Measurements from ENCODE around the gene ANKRD35.

The ANKRD35 gene

DNA sequence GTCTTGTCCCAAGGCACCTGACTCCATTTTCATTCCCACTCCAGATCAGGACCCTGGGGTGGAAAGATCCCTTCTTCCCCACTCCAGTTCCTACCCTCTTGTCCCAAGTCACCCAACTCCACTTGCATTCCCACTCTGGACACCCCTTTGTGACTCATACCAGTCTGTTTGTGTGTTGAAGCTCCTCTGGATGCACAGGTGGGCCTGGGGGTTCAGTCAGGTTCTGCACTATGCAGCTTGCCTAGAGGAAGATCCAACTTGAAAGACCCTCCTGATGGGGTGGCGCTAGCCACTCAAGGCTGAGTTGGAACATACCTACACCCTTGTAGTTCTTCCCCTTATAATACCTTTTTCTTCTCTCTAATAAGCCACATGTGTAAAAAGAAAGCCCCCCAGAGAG is 9.8 kb upstream of the ANKRD35 start:
- no peak for DNase-seq

DNA sequence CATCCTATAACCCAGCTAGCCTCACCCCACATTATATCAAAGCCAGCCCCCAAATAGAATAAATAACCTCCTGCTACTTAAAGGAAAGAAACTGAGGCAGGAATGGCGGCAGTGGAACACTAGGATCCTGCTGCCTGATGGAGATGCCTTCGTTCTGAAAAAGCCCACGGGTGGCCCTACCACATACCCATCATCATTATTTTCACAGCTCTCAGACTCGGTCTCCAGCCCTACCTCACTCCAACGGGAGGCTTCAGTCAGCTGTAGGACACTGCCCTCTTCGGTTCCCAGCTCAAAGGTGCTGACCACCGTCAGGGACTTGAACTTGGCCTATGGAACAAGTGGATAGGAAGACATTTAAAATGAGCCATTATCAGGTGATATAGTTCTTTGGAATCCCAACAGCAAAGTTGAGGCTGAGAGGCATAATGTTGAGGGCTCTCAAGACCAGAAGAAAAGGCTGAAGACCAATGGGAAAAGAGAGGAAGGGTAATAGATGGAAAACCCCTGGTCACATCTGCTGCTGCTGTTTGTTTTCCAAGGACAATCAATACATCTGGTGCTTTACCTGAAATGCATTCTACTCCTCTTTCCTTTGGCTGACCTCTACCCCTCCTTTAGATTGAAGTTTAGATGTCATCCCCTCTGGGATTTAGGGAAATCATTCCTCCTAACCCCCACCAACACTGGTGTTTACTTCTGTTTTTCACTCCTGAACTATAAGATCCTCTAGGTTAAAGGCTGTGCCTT is 7.8 kb upstream of the ANKRD35 start:
- no peak for DNase-seq

DNA sequence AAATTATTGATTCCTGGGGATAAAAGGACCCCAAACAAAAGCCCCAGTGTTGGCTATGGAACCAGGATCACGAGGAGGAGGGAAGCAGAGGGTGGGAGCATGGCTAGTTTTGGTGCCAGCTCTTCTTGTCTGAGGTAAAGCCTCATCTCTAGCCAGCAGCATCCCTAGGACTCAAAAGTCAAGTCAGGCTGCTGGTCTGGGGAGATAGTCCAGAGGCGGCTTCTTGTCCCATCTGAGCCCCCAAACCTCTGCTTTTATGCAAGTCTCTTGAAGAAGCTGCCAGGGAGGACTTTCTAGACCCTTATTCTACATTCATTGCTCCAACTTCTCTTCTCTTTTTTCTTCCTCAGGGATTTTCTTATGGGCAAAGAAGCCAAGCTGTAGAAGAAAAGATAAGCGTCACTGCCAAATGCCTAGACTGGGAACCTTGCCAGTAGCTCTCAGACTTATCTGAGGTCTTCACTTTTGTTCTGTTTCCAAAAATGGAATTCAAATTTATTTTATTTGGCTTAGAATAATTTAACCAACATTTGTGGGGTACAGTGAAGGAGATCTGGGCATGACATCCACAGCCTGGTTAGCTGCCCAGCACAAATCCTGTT is 6.9 kb upstream of the ANKRD35 start:
- DNase-seq: peak; percentile 45

DNA sequence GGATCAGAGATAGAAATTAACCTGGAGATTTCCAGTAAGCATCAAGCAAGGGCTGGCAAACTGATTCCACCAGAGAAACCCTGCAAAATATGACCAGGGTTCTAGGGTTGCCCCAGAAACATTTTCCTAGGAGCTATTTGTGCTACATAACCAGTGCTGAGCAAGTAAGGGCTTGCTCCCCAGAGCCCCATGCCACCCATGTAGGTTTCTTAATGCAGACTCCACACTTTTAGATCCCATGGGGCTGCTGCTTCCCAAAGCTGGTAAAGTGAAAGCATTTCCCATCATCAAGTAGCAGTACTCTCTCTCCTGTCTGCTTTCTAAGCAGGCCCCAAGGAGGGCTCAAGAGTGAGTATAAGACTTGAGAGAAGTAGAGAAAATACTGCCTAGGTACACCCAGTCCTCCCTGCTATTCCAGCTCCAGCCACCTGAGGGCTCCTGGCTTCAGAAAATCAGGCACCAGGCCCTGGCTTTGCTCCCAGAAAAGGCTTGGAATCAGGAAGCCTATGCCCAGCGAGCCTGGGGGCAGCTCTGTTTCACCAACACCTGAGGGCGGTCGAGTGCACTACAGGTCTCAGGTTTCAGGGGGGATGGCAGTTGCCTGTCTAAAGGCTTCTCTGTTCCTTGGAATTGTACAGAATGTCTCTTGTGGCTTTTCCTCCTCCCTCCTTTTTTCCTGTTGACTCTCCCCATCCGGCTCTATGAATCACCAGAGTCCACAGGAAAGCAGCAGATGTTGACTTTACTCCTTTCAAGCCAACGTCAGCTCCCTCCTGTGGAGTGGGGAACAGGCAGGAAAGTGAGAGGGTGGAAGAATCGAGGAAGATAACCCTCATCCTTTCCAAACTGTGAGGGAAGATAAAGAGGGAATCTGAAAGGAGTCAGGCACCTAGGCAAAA is 6.2 kb upstream of the ANKRD35 start:
- DNase-seq: peak; percentile 97

DNA sequence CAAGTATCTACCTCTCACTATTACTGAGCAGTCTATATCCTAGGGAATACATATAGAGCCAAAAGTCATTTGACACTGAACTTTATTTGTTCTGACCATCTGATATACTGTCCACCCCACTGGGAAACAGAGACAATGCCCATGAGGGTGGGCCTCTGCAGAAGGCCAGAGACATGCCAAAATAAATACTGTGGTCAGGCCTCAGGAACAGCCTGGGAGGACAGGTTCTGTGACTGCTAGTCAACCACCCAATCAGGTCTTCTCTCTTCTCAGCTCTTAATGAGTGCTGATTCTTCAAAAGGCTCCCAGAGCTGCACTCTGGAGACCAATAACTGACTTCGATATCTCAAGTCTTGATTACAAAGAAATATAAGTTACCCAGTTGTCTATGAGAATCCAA is 5.5 kb upstream of the ANKRD35 start:
- DNase-seq: no peak

DNA sequence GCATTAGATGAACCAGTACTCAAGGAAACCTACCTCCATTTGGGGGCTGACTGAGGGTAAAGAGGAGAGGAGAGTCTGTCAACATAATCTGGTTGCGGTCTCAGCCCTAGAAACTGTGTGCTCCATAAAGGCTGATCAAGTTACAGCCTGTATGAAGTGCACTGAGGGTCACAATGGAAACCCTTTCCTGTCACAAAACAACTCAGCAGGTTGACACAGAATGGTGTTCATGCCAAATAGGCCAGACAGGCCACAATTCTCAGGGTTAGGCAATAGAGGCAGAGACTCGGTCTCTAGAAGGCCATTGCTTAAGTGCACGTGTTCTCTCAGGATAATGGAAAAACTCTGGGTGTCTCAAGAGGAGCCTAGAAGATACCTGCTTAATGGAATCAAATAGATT is 4.1 kb upstream of the ANKRD35 start:
- DNase-seq: no peak

DNA sequence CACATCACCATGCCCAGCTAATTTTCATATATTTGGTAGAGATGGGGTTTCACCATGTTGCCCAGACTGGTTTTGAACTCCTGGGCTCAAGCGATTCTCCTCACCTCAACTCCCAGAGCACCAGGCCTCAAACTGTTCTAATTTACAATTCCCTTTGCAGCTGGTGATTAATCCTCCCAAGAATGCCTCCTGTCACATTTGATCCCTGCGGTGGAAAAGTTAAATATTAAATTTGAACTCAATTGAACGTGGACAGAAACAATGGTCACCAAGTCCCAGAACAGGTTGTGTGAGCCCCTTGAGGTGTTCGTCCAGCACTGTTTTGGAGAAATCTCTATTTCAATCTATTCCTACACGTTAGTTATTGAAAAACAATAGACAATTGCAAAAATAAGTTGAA is 2.0 kb upstream of the ANKRD35 start:
- DNase-seq: no peak

DNA sequence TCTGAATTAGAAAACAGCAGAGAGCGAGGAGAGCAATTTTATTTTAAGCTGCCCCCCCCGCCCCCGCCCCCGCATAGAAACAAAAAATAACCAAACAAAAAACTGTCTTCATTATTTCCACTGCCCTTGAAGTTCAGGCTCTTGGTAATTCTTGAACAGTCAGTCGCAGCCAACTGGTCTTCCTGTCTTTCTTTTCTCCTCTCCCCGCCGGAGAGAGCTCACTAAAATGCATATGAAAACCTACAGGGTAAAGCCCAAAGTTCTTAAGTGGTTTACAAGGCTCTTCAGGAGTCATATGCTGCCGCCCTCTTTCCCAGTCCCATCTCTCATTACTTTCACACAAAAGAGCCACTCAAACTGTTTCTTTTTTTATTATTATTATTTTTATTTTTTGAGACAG is 1.1 kb upstream of the ANKRD35 start:
- no peak for DNase-seq

DNA sequence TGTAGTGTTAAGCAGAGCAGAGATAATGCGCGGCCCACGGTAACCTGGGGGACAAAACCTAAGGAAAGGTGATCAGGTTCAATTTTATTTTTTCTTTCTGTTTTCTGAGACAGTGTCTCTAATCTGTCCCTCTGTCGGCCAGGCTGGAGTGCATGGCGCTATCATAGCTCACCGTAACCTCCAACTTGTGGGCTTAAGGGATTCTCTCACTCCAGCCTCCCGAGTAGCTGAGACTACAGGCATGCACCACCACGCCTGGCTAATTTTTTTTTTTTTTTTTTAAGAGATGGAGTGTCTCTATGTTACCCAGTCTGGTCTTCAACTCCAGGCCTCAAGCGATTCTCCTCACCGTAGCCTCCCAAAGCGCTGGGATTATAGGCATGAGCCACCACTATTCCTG is 724 bp upstream of the ANKRD35 start:
- DNase-seq: no peak

DNA sequence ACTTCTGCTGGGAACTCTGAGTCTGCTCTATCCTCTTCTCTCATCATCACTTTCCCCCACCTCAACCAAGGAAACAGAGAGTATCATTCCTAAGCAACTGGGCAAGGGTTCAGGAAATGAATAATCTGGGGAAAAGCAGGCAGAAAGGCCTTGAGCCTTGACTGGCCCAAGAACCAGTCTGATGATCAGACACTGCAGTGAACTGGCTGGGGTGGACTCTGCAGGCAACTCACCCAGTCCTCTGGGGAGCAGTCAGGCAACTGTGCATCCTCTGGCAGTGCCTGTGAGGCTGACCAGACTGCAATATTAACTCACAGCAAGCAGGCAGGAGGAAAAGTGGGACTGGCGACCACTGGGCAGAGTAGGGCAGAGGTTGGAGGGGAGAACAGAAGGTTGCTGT is 991 bp downstream of the ANKRD35 start:
- no peak for DNase-seq

DNA sequence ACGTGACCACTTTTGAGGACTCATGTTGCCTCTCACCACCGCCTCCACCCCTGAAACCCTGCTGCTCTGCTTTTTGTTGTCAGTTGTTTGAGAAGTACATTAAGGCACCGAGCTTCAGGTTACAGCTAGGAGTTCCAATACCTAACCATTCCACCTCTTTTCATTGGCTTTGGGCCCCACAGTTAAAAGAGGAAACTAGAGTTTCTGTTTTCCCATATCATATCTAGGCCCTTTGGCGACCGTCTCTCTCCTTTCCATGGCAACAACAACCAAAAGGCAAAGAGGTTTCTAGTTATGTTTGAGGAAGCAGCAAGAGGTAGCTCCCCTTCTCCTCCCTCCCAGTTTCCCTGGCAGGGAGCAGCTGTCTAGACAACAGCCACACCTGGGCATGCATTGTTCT is 5.9 kb downstream of the ANKRD35 start:
- DNase-seq: no peak

DNA sequence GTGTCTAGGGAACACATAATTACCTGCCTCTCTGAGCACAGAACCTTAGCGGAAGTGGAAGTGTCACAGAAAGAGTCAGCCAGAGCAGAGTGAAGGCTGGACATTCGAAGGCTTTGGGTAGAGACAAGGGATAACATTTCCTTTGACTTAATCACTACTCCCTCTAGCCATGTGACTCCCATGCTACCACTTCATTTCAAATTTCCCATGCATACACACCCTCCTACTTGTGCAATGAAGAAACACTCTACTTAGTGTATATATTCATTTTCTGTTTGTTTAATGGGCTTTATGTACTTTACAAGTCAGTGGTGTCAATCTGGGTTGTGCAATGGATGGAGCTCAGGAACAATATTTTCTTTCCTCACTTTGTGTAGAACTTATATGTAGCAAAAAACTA is 6.9 kb downstream of the ANKRD35 start:
- DNase-seq: no peak

DNA sequence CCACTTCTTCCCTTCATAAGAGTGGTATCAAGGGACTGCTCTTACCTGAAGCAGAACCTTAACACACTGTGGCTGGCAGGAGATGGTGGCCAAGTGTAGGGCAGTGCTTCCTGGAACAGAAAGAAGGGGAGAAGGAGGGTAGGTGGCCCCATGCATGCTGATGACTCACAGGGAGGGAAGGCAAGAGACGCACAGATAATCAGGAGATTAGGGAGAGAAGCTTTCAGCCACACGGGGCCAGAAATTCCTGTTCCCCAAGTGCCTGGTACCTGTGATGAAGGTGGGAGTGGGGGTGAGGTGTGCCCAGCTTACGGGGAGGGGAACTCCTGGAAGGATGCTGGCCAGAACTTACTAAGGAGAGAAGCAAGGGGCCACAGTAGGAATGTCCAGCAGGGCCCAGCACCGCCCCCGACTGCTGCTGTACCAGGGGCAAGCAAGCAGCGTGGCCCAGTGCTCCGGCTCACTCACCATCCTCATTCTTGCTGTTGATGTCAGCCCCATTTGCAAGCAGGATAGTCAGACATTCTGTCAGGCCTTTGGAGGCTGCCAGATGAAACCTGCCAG is 7.7 kb downstream of the ANKRD35 start:
- DNase-seq: no peak

DNA sequence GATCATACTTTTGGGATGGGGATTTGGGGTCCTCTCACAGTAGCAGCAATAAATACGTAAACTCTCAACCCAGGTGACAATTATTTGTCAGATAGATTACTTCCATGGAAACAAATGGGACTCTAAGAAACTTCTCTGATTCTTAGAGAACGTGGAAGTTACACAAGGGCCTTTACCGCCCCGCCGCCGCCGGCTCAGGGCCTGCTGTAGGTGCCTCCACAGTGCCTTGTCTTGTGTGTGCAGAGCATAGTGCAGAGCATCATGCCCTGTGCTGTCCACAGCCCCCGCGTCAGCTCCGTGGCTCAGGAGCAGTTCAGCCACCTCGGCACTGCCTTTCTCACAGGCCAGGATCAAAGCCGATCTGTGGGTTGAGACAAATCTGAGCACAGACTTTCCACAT is 11.0 kb downstream of the ANKRD35 start:
- no peak for DNase-seq

DNA sequence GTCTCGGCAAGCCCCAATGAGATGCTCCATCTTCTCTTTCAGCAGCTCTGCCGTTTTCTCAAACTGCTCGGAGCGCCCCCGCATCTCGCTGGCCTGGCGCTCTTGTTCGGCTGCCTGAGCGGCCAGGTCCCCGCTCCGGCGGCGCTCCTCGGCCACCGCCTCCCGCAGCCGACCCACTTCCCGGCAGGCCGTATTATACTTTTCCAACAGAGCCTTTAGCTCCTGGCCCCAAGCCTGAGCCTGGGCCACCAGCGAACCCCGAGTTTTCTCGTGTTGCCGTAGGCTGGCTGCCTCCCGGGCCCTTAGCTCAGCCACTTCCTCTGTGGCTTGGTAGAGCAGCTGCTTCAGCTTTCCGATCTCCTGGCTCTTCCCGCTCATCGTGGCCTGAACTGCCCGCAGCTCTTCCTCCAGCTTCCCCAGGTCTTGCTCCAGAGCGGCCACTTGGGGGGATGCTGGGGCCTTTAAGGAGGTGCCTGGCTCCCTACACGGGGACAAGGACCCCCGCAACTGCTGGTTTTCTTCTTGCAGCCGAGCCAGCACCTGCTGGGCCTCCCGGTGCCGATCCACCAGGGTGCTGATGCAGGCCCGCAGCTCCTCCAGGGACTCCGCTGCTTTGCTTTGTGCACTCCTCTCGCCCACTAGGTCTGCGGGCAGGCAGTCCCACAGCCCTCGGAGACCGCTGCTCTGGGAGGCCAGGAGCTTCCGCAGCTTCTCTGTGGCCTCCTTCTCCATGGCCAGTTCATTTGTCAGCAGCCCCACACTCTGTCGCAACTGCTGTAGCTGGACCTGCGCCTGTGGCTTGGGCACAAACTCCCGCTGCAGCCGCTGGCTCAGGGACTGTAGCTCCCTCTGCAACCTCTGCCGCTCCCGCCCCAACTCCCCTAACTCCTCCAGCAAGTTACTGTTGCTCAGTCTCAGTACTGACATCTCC is 13.4 kb downstream of the ANKRD35 start:
- DNase-seq: no peak

DNA sequence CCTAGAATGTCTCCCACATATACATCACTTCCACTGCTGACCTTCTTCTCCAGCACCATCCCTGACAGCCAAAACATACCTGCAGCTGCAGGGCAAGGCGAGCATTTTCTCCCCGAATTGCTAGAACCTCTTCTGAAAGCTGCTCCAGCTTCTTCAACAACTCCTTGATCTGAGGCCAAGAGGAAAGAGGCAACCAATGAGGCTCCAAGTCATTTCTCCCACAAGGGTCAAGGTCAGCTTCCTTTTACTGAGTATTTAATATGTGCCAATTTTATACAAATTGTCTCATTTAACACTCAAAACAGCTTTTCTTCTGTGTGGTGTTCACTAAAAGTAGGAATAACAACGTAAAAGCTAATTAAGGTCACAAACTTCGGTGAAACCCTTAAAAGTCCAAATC is 17.4 kb downstream of the ANKRD35 start:
- DNase-seq: no peak

DNA sequence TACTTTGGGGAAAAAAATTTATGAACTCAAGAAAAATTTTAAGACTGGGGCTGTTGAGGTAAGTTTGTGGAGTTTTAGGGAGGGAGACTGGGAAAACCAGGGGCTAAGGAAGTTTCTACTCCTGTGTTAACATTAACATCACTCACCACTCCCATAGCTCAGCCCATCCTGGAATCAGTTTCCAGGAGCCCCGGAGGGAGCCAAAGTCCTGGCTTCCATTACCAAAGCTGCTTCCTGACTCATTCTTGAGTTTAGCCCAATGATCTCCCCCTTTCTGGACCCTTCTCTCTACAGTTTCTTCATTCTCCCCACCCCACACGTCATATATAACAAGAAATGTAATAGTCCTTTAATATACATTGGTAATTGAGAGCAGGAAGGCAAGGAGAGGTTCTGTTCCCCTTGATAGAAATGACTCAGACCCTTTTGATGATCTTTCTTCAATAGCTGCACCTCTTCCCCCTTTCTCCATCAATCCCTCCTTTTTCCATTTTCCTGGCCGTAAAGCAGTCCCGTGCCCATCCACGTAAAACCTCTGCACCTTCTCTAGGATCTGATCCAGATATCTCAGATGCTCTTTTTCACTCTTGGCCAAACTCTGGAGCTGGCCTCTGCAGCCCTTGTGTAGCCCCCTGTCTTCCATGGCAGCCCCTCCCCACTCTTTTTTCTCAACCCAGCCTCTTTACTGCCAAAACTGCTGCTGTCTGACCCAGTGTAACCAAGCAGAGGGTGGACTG is 22.2 kb downstream of the ANKRD35 start:
- no peak for DNase-seq

DNA sequence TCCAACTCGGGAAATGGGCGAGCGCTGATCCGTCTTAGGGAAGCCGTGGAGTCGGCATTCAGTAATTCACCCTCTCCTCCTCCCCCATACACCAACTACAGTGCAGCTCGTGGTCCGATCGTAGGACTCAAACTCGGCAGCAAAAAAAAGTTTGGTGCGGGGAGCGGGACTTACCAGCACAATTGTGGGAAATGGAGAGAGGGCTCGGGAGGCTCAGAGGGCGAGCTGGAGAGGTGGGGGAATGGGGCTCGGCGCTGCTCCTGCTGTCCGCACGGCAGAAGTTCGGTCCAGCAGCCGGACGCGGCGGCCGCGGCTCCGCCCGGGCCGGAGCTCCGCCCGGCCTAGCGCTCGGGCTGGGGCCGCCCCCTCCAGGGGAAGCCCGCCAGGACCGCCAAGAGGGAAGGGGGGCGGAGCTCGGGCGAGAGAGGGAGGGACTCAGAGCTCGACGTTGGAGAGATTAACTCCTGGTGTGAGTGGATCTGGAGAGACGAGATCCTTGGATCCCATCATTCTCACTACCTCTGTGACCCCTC is 26.1 kb downstream of the ANKRD35 start:
- peak; percentile 50 for DNase-seq

DNA sequence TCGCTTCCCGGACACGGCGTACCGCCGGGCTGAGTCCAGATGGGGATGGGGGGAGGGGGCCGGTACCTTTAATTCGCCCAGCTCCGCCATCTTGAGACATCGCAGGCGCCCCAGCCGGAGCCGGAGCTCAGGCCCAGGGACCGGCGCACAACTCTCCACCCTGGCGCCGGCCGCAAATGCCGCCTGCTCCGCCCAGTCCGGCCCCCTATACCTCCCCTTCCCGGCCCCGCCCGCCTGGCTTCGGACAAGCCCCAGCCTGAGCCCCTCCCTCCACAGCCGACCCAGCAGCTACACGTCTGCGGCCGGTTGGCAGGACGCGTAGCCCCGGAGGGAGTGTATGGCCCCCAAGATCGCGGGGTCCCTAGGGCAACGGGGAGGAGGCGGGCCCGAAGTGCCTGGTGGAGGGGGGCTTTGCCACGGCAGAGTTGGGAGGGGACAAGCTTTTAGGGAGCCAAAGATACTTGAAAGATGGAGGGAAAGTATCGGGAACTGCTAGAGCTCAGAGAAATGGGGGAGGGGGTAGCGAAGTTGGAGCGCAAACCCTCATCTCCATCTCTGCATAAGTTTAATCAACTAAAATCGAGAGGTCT is 26.7 kb downstream of the ANKRD35 start, which contains the start of gene PIAS3:
Gene PIAS3 (minus strand): TSS at position 181 of the 590 bp plus-strand sequence. CDS start 91 bp downstream, at position 90.
- DNase-seq: peak; percentile 91

DNA sequence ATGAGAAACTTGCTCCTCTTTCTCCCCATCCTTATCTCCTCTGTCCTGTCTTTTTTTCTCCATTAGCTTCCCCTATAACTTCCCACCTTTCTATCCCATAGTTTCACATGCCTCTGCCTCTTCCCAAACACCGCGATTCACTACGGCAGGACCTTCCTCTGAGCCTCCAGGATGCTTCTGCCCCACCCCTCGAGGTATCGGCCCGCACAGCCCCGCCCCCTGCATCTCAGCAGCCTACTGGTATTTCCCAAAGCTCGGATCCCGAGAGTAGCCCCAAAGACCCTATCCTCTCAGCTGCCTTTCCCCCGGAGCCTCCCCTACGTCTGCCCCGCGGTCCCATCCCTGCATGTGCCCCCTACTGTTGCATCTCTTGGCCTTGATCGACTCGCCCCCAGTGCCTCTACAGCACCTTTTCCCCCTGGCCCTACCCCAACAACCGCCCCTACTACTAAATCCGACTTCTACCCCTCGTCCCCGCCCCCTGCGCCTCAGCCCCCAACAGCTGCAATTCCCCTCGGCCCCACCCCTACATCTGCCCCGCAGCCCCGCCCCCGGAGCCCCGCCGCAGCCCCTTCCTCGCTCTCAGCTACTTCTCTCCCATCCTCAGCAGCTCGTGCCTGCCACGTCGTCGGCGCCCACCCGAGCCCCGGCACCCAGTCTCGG is 27.3 kb downstream of the ANKRD35 start:
- peak; percentile 64 for DNase-seq

All from DMS 273 treated with DMSO at 0.1 percent for 48 hours (cell line).